GM21786 (cell line): Measurements from ENCODE around the gene CNST.
A peak's percentile ranks its signal among the peaks of the same experiment; 100 is the strongest.
"Not testable (repeated sequence)": the region's sequence is repeated elsewhere in the genome, so short reads cannot be mapped to it uniquely, and the experiment has no call there.

Experiments
- ATAC-seq: cut with Tn5 transposase; IDR thresholded peaks from one replicate; pipeline ENCODE4 v1.9.1; 2021; ENCODE audit not compliant: unreplicated experiment

Gene CNST

DNA sequence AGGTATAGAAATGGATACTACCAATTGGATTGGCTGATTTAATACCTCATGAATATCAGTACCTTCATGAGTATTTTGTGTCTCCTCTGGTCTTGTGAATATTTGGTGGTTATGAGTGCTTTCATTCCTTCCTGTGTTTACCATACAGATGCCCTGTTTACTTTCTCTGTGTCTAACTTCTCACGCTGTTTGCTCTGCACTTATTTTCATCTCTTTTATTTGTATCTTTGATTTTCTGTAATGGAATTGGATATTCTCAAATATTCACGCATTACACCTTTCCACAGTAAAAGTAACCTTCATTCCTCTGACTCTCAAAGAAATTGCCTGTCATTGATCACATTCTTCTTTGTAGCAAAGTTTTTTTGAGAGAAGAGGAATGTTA is 16.8 kb downstream of the CNST start:
- no peak for ATAC-seq

DNA sequence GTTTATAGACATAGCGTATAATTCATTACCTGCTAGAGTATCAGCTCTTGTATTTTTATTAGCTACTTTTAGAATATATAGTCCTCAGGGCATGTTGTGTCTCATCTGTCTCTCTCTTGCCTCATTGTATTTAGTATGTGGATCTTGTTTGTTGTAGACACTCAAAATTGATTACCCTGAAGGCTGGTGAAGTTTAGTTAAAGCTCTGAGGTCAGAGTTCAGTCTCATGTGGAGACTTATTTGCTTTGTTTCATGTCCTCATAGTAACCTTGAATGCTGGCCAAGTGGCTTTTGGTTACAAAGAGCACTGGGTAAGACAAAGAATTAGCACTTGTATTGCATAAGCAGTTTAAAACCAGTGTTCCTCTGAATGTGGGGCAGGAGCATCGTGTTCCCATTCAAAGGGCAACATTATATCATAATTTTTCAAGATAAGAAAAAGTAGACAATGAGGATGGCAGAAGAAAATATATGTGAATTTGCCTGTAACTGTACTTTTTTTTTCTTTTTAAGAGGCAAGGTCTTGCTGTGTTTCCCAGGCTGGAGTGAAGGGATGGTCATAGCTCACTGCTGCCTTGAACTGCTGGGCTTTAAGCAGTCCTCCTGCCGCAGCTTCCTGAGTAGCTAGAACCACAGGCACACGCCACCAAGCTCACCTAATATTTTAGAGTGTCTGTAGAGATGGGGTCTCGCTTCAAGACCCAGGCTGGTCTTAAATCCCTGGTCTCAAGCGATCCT is 17.4 kb downstream of the CNST start:
- ATAC-seq: no peak

DNA sequence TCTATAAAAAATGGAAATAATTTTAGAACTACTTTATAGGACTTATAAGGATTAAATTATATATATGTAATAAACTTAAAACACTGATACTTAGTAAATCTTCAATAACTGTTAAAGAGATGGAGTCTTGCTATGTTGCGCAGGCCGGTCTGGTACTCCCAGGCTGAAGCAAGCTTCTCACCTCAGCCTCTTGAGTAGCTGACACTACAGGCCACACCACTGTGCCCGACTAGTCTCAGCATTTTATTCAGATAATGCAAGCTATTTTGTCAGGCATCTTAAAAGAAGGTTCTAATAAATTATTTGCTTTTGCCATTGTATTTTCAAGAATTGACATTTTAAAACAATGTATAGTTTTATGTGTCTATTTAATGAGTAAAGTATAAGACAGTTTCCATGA is 20.8 kb downstream of the CNST start:
- no peak for ATAC-seq

DNA sequence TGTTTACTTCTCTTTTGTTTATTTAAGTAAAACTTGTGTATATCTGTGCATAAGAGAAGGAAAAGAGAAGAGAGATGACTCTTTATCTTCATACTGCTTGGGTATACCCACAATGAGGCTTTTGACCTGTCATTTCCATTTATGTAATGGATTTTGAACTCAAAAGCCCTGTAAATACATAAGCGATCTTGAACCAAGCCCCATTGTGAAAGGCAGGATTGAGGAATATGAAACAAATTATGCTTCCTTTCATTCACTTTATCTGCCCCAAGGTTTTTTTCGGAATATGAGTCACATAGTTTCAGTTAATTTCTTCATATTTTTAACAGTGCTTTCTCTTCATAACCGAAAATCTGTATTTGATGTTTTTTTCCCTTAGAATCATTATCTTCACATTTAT is 21.4 kb downstream of the CNST start:
- no peak for ATAC-seq

DNA sequence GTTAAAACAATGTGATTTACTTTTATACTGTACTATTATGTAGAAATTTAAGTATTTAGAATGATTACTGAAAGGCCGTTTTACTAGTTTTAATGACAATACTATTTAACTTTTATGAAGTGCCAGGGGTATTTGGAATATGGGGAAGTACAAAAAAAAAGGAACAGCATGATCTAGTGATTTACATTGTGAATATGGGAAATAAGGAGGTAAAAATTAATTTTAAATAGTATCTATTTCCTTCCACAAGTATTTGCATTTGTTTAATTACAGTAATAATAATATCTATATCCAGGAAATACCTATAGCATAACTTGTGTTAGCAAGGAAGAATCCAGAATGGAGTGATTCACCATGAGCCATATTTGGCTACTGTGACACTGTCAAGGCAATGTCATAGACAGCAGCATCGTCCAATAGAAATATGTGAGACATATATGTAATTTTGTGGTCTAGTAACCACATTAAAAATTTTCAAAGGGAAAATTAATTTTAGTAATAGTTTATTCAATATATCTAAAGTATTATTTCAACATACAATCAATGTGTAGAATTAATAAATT is 22.0 kb downstream of the CNST start:
- ATAC-seq: no peak

DNA sequence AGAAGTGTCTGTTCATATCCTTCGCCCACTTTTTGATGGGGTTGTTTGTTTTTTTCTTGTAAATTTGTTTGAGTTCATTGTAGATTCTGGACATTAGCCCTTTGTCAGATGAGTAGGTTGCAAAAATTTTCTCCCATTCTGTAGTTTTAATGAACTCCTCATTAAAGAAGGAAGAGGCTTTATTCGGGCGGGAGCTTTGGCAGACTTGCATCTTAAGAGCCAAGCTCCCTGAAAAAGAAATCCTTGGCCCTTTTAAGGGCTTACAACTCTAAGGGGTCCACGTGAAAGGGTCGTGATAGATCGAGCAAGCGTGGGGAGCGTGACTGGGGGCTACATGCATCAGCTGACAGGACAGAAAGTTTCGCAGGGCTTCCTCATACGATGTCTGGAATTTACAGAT is 23.7 kb downstream of the CNST start:
- ATAC-seq: not testable (repeated sequence)

DNA sequence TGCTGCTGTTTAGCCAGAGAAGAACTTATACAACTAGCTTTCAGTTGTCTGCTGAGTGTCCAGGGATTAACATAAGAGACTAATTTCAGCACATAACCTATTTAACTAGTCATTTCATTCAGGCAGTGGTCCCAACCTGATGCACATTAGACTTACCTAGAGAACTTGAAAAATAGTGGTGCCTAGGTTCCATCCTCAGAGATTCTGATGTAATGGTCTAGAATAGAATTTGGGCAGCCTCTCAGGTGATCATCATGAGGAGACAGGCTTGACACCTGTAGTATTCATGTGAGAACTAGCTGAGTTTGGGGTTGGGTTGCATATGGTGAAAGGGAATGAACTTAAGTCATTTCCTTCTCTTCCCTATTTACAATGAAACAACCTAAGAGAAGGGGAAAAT is 24.8 kb downstream of the CNST start:
- ATAC-seq: peak; percentile 31

DNA sequence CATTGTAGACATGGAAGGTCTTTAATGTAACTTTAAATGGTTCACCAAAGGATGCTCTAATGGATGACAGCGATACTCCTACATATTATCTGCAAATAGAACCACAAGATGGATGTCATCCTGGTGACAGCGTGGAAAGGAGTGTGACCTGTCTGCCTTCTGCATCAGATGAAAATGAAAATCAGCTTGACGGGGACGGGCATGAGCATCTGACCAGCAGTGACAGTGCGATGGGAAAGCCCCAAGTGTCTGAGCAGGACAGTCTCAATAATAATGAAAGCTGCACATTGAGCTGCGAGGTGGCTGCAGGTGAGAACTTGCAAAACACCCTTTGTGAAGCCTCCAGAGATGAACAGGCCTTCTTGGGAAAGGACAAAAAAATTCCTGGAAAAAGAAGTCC is 25.2 kb downstream of the CNST start:
- peak; percentile 97 for ATAC-seq

DNA sequence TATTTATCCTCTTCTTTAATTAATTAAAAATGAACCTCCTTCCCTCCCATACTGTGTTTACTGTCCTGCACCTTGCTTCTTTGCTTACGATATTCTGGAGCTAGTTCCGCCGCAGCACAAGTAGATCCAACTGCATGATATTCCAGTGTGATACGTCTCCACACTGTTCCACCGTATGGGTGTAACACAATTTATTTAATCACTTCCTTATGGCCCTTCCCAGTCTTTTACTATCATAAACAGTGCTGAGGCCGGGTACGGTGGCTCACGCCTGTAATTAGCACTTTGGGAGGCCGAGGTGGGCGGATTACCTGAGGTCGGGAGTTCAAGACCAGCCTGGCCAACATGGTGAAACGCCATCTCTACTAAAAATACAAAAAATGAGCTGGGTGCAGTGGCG is 25.7 kb downstream of the CNST start:
- ATAC-seq: peak; percentile 1

DNA sequence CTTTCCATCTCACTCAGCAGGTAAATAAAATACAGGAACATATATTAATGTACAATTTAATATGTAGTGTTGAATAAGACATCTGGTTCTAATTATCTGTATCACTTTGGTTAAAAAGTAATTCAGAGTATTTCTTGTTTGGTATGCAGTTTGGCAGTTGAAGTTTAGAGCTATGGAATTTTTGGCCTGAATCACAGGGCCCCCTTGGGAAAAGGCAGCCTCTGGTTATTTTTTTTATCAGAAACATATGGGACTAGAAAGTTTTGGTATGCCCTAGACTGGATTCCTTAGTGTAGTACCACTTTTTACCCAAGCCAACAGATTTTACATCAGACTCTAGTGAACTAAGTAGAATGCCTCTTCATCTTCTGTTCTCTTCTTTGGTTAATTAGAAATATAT is 26.4 kb downstream of the CNST start:
- no peak for ATAC-seq

DNA sequence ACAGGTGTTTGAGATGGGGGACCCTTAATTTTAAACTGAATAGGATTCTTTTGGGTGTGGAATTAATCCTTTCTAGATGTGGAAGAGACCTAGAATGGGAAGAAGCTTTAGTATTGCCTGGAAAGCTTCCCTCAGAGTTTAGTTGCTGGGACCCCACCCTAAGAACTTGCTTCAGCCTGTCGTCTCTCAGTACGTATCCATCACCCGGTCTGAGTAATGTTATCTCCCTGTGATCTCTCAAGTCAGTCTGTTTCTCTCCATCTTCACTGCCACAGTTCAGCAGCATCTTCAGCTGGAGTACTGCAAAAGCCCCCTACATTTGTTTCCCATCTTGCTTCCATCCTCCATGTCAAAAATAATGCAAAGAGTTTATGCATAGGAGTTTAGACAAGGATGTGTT is 28.9 kb downstream of the CNST start:
- no peak for ATAC-seq

DNA sequence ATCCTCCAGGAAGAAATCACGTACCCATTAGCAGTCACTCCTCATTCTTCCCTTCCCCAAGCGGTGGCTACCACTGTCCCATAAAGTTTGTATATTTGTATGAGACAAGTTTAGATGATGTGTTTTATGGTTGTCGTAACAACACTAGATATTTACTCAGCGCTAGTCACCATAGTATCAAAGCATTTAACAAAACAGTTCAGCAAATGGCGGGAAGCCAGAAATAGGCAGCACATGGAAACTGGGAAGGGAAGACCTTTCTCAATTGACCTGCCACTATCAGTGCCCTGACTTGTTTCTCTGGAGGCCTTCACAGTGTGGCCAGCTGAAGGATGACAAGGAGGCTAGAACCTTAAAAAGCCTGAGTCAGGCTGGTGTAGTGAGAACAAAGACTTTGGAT is 31.1 kb downstream of the CNST start:
- ATAC-seq: no peak

DNA sequence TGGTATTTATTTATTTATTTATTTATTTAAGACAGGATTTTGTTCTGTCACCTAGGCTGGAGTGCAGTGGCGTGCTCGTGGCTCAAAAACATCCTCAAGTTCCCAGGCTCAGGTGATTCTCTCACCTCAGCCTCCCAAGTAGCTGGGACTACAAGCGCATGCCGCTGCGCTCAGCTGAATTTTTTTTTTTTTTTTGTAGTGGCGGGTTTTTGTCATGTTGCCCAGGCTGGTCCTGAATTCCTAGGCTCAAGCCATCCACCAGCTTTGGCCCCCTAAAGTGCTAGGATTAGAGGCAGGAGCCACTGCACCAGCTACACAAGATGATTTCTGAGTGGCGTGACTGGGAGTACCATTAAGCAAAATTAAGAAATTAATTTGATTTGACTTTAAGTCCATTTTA is 31.7 kb downstream of the CNST start:
- no peak for ATAC-seq

DNA sequence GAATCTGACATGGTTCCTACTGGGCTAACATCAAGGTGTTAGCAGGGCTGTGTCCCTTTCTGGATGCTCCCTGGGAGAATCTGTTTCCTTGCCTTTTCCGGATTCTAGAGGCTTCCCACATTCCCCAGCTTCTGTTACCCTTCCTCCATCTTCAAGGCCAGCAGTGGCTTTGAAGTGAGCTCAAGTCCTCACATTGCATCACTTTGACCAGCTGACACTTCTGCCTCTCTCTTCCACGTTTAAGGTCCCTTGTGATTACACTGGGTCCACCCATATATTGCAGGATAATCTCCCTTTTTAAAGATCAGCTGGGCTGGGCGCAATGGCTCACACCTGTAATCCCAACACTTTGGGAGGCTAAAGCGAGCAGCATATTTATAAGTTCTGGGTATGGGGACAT is 33.1 kb downstream of the CNST start:
- no peak for ATAC-seq

DNA sequence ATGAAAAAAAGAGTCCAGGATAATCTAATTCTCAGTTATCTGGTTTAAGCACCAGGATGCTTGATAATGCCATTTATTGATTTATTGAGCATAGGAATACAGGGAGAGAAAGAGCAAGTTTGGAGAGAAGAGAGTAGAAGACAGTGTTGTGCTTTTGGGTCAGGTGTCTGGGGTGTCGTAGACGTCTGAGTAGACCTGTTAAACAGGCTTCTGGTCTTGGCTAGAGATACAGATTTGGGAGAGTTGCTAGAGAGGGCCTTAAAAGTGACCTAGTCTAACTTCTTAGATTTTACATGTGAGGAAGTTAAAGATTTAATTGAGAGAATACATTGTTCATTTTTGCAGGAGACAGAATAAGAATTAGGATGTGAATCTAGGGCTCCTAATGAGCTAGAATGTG is 34.3 kb downstream of the CNST start:
- ATAC-seq: no peak

DNA sequence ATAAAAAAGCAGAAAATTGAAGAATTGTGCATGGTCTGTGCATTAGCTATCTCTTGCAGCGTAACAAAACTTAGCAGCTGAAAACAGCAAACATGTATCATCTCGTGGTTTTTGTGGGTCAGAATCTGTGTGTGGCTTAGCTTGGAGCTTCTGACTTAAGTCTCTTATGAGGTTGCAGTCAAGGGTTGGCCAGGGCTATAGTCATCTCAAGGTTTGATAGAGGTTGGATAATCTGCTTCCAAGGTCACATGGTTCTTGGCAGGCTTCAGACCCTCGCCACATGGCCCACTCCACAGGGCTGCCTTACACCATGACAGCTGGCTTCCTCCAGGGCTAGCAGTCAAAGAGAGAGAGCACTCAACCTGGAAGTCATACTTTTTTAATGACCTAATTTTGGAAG is 35.9 kb downstream of the CNST start:
- no peak for ATAC-seq

DNA sequence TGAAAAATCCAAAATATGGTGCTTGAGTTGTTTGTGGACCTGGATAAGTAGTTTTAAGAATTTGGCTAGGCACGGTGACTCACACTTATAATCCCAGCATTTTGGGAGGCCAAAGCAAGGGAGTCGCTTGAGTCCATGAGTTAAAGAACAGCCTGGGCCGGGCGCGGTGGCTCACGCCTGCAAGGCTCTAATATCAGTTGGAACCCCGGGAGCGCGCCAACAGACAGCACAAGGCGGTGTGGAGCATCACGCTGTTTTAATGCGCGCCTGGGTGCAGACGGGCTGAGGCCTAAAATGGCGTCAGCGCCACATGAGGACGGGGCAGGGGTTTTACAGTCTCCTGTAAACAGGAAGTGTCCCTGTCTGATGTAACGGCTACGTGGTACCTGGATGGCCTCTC is 39.0 kb downstream of the CNST start:
- ATAC-seq: not testable (repeated sequence)

DNA sequence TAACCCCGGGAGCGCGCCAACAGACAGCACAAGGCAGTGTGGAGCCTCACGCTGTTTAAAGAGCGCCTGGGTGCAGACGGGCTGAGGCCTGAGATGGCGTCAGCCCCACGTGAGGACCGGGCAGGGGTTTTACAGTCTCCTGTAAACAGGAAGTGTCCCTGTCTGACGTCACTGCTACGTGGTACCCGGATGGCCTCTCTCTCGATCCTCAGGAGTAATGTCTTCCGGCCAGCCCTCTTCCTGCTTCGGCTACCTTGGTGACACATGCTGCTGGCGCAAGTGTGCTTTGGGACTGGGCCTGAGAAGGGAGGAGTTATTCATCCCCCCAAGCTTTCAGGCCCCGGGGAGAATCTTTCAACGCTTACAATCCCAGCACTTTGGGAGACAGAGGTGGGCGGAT is 41.2 kb downstream of the CNST start:
- ATAC-seq: no peak

DNA sequence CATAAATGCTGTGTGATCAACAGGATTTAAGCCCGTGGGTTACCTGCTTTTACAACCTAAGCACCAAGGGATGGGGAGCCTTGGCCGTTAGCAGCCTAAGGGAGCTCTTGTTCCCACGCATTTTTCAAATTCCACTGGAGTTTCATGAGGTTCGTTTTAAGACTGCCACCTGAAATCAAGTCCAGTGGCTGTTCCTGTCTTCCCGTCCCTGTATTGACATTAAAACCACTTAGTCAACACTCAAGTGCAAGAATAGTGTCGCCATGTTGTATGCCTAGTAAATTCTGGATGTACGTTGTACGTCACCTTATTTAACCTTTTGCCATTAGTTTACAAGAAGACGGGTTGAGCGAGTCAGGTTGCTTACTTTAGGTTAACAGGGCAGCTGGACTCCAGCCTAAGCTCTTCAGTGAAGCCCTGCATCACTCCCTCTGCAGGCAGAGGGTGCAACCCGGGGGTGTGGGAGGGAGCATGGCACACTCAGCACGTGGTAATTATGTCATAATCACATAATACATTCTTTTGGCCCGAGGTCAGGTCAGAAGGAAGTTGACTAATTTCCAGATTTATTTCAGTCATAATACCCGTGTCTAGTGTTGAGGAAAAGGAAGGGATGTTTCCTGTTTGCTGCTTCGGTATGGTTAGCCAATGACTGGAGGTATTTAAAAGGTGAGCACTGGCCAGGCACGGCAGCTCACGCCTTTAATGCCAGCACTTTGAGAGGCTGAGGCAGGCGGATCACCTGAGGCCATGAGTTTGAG is 42.5 kb downstream of the CNST start:
- ATAC-seq: no peak

DNA sequence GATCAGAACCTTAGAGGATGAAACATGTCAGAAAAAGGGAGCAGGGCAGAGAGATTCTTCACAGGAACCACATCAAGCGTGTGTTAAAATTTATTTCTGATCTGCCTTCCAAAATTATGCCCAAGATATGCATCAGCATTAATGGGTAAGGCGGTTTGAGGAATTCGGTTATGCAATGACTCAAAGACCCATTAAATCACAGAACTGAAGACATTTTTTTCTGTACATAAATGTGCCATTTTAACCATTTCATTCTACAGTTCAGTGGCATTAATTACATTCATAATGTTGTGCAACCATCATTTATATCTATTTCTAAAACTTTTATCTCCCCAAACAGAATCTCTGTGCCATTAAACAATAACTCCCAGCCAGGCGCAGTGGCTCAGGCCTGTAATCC is 43.4 kb downstream of the CNST start:
- no peak for ATAC-seq

DNA sequence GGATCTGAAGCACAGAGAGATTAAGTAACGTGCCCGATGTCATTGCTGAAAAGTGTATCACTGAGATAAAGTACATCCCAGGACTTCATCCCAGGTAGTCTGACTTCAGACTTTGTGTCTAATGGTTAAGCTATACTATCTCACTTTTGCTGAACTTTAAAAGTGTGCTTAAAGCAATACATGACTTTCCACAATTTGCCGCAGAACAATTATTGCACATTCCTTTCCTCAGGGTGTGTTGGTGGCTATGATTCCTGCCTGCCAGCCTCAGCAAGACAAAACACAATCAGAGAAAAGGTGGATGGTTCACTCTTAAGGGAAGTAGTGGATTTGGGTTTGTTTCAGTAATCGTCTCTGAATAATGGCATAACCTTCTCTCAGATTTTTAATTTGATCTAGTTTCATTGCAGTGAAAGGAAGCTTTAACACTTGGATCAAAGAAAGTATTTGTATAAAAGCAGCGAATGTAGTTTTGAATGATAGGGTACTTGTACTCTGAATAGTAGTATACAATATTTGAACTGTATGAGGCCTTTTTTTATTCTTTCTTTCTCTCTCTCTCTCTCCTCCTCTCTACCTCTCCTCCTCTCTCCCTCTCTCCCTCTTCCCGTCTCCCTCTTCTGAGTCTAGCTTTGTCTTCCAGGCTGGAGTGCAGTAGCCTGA is 47.0 kb downstream of the CNST start:
- no peak for ATAC-seq

DNA sequence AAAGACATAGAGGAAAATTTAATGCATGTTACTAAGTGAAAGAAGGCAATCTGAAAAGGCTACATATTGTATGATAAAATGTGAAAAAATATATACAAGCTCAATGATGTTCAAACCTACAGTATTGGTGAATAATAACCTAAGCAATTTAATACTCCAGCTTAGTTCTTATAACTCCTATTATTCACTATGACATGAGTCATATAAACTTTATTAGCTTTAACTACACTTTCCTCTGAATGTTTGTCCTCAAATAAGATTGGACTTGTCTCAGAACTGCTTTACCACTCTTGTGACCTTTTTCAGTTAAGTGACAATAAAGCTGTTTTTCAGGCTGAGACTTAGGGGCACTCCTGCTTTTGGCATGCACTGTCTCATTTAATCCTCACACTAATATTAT is 50.9 kb downstream of the CNST start:
- ATAC-seq: no peak
